Measurements from ENCODE around the gene HCLS1. TPM values are rescaled to one million over a fixed set of nuclear protein-coding genes. Genes with fewer than 3 reads are reported as not detected.

Gene HCLS1
- total RNA-seq (ENCODE audit: unreplicated experiment) = not detected
- long read RNA-seq = 0 reads

GRCh38 chr3:121660356-121661171 is at the start of gene HCLS1:
HCLS1 (minus strand) TSS chr3:121660903; CDS start chr3:121658347, 2,556 bp downstream.
- Mint-ChIP-seq H3K9me3 (ENCODE audit: unreplicated experiment) (no peaks in the 10 kb centered on the region), H3K27me3 (ENCODE audit: unreplicated experiment) (no peaks in the 10 kb centered on the region), H3K36me3 (ENCODE audit: unreplicated experiment) (peaks cover 4% of the 10 kb centered on the region), H3K4me1 (ENCODE audit: low read depth, unreplicated experiment) (no peaks in the 10 kb centered on the region), H3K27ac (ENCODE audit: unreplicated experiment) (no peak within 1 kb of the TSS), H3K4me3 (ENCODE audit: unreplicated experiment) (no peak within 1 kb of the TSS)
- no peak for DNase-seq
- TF ChIP-seq CTCF (IDR thresholded peaks at IDR 0.05; ENCODE audit: partially characterized antibody, unreplicated experiment) = no peak

GRCh38 chr3:121710347-121710746 is 49.6 kb upstream of the HCLS1 start:
- no peak overlapping the region for H3K4me3 Mint-ChIP-seq (ENCODE audit: unreplicated experiment)
- no peaks in the 10 kb centered on the region for H3K36me3 Mint-ChIP-seq (ENCODE audit: unreplicated experiment)
- no peak for DNase-seq
- H3K27ac Mint-ChIP-seq (ENCODE audit: unreplicated experiment) = no peak overlapping the region
- H3K27me3 Mint-ChIP-seq (ENCODE audit: unreplicated experiment) = no peaks in the 10 kb centered on the region
- H3K4me1 Mint-ChIP-seq (ENCODE audit: low read depth, unreplicated experiment) = no peaks in the 10 kb centered on the region
- no peak for TF ChIP-seq CTCF (IDR thresholded peaks at IDR 0.05; ENCODE audit: partially characterized antibody, unreplicated experiment)
- no peaks in the 10 kb centered on the region for H3K9me3 Mint-ChIP-seq (ENCODE audit: unreplicated experiment)

- Mint-ChIP-seq H3K4me3 (ENCODE audit: unreplicated experiment) (no peak overlapping the region), H3K36me3 (ENCODE audit: unreplicated experiment) (peaks cover 6% of the 10 kb centered on the region), H3K9me3 (ENCODE audit: unreplicated experiment) (no peaks in the 10 kb centered on the region), H3K27me3 (ENCODE audit: unreplicated experiment) (no peaks in the 10 kb centered on the region), H3K4me1 (ENCODE audit: low read depth, unreplicated experiment) (no peaks in the 10 kb centered on the region), H3K27ac (ENCODE audit: unreplicated experiment) (no peak overlapping the region)
- no peak for DNase-seq
- TF ChIP-seq CTCF (IDR thresholded peaks at IDR 0.05; ENCODE audit: partially characterized antibody, unreplicated experiment) = no peak
These were observed 47.0 kb upstream of the HCLS1 start for GRCh38 chr3:121707531-121708273.

GRCh38 chr3:121705541-121705940 is 44.8 kb upstream of the HCLS1 start:
- TF ChIP-seq CTCF (IDR thresholded peaks at IDR 0.05; ENCODE audit: partially characterized antibody, unreplicated experiment) = no peak
- peaks cover 6% of the 10 kb centered on the region for H3K36me3 Mint-ChIP-seq (ENCODE audit: unreplicated experiment)
- H3K27ac Mint-ChIP-seq (ENCODE audit: unreplicated experiment) = no peak overlapping the region
- H3K4me1 Mint-ChIP-seq (ENCODE audit: low read depth, unreplicated experiment) = no peaks in the 10 kb centered on the region
- H3K27me3 Mint-ChIP-seq (ENCODE audit: unreplicated experiment) = no peaks in the 10 kb centered on the region
- no peaks in the 10 kb centered on the region for H3K9me3 Mint-ChIP-seq (ENCODE audit: unreplicated experiment)
- no peak for DNase-seq
- H3K4me3 Mint-ChIP-seq (ENCODE audit: unreplicated experiment) = no peak overlapping the region

GRCh38 chr3:121703973-121704372 is 43.3 kb upstream of the HCLS1 start:
- H3K4me1 Mint-ChIP-seq (ENCODE audit: low read depth, unreplicated experiment) = no peaks in the 10 kb centered on the region
- no peak for TF ChIP-seq CTCF (IDR thresholded peaks at IDR 0.05; ENCODE audit: partially characterized antibody, unreplicated experiment)
- no peak overlapping the region for H3K4me3 Mint-ChIP-seq (ENCODE audit: unreplicated experiment)
- no peak overlapping the region for H3K27ac Mint-ChIP-seq (ENCODE audit: unreplicated experiment)
- H3K27me3 Mint-ChIP-seq (ENCODE audit: unreplicated experiment) = no peaks in the 10 kb centered on the region
- no peaks in the 10 kb centered on the region for H3K9me3 Mint-ChIP-seq (ENCODE audit: unreplicated experiment)
- peaks cover 6% of the 10 kb centered on the region for H3K36me3 Mint-ChIP-seq (ENCODE audit: unreplicated experiment)
- DNase-seq = no peak
